NCI-H1930 (cell line): ENCODE measurements around the gene IFNAR1.

Experiments used
- DNase-seq, 2 experiments: peaks; one replicate each; lab custom pipeline; 2025; lab: John Stamatoyannopoulos, UW

Gene IFNAR1

DNA sequence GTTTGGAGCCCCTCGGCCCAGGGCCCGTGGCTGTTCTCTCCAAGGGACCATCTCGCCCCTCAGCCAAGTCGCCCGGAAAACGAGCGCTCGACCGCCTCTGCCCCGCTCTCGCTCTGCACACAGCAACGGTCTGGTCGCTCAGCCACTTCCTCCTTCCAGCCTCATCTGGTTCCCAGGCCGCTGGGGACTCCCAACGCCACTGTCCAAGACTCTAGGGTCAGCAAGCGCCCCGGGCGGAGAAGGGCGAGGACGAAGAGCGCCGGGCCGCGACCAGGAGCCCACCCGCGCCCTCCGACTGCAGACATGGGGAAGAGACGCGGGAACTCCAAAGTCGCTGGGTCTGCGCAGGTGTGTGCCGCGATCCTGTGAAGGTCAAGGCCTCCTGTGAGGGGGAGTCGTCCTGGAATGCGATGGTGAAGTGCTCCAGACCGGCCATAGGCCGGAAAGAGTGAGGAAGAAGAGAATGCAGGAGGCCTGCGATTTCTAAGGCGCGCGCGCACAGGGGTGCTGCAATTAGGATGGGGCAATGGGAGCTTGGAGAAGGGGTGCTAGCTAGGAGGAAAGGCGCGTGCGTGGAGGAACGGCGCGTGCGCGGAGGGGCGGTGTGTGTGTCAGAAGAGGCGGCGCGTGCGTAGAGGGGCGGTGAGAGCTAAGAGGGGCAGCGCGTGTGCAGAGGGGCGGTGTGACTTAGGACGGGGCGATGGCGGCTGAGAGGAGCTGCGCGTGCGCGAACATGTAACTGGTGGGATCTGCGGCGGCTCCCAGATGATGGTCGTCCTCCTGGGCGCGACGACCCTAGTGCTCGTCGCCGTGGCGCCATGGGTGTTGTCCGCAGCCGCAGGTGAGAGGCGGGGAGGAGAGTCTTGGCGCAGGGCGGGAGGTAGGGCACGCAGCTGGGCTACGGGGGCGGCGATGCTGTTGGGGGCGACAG lies at the start of gene IFNAR1:
Gene IFNAR1 (plus strand): TSS at position 680 of the 931 bp plus-strand sequence. CDS start 86 bp downstream, at position 766.
- DNase-seq: peak; percentile 95 to 96

DNA sequence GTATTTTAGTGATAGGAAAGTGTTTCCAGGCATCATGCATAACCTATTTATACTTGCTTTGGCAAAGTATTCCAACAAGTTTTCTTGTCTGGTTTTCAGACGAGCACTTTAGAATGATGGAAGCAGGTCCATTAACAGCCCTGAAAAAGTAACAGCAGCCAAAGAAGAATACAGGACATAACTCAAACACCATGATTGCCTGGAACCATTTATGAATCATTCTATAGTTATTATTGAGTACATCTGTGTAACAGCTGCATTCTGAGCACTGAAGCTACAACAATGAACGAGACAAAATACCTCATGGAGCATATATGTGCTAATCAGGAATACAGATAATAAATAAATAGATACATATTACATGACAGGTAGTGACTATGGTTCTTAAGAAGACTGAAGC lies 46.0 kb upstream of the IFNAR1 start:
- DNase-seq: no peak

DNA sequence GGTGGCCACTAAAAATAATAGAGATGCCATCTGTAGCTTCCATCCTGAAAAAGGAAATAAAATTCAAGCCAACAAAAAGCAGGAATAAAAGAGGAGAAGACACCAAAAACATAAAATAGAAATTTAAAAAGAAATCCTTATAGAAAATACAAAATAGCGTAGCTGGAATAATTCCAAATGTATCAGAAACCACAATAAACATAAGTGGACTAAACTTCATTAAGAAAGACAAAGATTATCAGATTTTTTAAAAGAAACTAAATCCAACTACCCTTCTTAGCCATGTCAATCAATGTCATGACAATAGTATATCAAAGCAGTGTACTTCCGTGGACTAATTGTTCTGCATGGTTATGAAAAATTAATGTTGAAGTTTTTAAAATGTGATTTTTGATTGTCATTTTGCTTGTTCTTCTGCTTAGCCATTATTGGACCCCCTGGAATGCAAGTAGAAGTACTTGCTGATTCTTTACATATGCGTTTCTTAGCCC lies 45.4 kb upstream of the IFNAR1 start:
- no peak for DNase-seq

- no peak for DNase-seq
Observed at GRCh38 chr21:33281096-33281652, 43.6 kb upstream of the IFNAR1 start.

DNA sequence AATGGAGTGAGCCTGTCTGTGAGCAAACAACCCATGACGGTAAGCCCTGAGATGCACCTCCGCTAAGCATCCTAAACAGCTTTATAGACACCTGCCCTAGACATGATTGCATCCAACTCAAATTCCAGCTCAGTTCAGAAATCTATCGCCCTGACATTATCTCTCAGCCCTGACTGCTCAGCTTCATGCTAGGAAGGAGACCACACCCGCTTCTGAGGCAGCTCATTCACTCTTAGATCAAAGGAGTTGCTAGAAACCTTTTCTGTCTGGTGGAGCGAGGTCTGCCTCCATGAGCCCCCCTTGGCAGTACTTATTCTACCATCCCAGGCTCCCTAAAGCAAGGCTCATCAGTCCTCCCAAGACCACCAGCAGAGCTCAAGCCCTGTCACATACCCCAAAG lies 41.6 kb upstream of the IFNAR1 start:
- DNase-seq: no peak

- no peak for DNase-seq
Observed at GRCh38 chr21:33286076-33286475, 38.7 kb upstream of the IFNAR1 start.

DNA sequence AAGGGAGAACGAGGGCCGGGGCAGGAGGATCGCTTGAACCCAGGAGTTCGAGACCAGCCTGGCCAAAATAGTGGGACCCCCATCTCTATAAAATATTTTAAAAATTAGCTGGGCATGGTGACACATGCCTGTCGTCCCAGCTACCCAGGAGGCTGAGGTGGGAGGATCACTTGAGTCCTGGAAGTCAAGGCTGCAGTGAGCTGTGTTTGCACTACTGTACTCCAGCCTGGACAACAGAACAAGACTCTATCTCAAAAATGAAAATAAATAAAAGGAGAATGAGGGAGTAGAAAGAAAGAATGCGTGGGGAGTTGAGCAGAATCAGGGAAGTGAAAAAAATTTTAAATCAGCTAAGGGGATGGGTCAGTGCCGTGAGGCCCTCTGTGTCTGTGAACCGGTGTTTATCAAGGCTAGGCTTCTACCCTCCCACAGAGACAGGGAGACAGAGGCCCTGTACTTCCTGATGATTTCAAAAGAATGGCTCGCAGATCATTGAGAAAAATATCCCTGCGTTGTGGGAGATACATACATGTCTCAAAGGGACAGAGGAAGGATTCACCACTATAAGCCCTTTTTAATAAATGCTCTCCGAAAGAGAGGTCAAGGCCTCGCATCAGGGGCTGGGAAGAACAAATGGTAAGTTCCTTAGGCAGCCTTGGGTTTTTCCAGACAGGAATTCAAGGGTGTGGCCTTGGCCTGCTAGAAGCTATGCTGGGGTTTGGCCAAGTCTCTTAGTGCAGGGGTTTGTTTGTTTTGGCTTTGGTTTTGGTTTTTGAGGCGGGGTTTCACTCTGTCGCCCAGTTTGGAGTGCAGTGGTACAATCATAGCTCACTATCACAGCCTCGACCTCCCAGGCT lies 37.9 kb upstream of the IFNAR1 start:
- no peak for DNase-seq

DNA sequence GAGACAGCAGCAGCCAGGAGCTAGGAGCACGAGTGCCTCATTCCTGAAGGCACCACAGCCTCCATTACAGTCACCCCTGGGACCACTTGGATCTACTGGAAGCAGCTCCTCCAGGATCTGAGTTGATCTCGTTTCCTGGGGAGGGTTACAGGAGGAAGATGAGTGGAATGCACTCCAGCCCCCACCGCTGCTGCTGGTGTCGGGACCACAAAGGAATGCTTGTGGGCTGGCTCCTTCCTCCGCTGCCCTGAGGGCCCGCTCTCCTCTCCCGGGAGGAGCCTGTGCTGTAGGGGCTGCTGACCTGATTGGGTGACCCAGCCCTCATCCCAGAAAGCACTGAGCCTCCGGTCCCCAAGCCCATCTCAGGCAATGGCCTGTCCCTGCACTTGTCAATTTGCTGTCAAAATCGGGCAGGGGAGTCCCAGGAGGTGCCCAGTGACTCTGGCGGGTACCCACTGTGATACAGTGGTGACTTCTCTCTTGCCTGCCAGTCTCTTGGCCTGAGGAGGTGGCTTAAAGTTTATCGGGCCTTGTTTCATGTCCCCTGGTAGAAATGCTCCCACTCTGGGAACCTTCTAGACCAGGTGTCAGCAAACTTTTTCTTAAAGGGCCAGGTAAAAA lies 35.5 kb upstream of the IFNAR1 start:
- DNase-seq: no peak

GRCh38 chr21:33290441-33290840 lies 34.3 kb upstream of the IFNAR1 start:
- DNase-seq: no peak

GRCh38 chr21:33291686-33292085 lies 33.1 kb upstream of the IFNAR1 start:
- DNase-seq: no peak

GRCh38 chr21:33292724-33293123 lies 32.0 kb upstream of the IFNAR1 start:
- no peak for DNase-seq

DNA sequence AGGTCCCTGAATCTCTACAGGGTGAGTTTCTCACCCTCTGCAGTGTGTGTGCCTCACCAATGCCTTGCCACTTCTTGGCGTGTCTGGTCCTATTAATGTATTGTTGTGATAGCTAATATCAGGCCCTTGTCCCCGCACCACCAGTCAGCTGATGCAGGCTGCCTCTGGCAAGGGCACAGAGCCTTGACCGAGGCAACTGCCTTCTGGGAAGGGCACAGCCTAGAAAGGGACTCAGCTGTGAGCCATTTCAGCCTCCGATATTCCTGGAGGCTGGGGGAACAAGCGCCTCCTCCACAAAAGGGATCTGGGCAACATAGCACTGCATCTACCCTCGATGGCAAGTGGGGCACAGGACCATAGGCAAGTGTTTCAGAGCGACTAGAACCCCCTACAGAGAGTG lies 31.6 kb upstream of the IFNAR1 start:
- no peak for DNase-seq

GRCh38 chr21:33293811-33294216 lies 31.0 kb upstream of the IFNAR1 start:
- DNase-seq: no peak

DNA sequence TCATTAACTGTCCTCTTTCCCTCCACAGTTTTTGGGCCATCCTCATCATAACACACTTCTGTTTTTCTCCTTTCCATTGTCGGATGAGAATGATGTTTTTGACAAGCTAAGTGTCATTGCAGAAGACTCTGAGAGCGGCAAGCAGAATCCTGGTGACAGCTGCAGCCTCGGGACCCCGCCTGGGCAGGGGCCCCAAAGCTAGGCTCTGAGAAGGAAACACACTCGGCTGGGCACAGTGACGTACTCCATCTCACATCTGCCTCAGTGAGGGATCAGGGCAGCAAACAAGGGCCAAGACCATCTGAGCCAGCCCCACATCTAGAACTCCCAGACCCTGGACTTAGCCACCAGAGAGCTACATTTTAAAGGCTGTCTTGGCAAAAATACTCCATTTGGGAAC lies 28.6 kb upstream of the IFNAR1 start:
- DNase-seq: no peak

DNA sequence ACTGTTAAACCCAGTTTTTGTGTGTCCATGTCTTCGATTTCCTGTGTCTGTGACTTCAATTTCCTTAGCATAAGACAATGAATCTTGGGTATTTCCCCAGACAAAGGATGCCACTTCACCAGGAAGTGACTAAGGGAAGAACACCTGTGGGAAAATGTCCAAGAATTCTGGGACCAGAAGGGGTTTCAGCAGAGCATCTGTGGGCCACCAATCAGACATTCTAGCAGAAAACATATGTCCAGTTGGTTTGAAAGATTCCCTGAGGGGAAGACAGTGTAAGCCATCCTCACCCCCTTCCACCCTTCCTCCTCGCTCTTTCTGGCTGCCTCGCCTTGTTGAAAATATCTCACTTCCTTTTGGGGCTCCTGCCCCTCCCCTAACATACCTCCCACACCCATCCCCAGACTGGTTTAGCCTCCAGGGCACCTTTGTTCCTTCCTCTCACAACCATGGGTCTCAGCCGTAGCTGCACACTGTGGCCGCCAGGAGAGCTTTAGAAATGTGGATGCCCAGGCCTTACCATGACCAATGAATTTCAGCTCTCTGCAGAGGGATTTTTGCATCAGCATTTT lies 25.5 kb upstream of the IFNAR1 start:
- no peak for DNase-seq

GRCh38 chr21:33300701-33301631 lies 23.8 kb upstream of the IFNAR1 start:
- DNase-seq: no peak

GRCh38 chr21:33301632-33302002 lies 23.2 kb upstream of the IFNAR1 start:
- no peak for DNase-seq

DNA sequence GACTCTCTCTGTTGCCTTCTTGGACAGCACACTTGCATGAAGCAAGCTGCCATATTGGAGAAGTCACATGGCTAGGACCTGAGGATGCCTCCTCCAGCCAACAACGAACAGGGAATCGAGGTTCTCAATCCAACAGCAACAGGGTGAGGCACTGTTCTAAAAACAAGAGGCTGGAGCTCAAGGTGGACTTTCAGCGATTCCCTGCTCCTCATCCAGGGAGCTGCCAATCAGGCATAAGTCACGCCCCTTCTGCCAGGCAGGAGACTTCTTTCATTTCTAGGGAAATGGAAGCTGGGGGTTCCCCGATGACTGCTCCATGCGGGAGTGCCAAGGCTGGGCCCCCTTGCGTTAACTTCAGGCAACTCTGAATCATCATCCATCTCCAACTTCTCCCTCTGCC lies 22.7 kb upstream of the IFNAR1 start:
- no peak for DNase-seq

DNA sequence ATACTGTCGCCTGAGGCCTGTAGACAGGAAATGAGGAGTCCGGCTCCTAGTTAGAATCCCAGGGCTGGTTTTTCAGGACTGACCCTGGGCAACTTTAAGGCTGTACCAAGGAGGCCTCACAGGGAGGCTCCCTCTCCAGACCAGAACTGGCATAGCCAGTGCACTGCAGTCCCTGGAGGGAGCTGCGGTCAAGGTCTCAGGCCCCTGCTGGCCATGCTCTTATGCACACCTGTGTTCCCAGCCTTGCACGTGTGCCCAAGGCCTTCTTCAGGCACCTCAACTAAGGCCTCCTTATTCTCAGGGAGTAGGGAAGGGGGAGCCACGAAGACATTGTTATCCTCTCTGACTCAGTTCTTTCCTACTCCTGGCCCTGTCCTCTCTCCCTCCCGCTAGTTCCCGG lies 22.0 kb upstream of the IFNAR1 start:
- no peak for DNase-seq

- DNase-seq: no peak
Observed at GRCh38 chr21:33305344-33305671, 19.5 kb upstream of the IFNAR1 start.

DNA sequence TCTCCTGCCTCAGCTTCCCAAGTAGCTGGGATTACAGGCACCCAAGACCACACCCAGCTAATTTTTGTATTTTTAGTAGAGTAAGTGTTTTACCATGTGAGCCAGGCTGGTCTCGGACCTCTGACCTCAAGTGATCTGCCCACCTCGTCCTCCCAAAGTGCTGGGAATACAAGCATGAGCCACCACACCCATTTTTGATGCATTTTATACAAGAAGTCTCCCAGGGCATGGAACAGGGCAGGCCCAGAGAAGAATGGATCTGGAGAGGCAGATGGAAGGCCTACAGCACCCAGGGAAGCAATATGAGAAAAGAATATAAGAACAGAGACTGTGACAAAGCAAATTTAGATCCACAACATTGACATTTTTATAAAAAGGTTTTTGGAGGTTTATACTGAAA lies 18.8 kb upstream of the IFNAR1 start:
- DNase-seq: no peak
